Stomach (tissue), 4 donors: ENCODE data around the gene C1QB.

ENCODE experiments used
- CTCF ChIP-seq, 7 experiments: fragments of 450-650 bp in 4 of 7; fragments of 200-600 bp in 3 of 7; sonication (generic) in 3 of 7; IDR thresholded peaks; one replicate each; pipeline ENCODE4 v1.5.1; 2016 to 2019; ENCODE audit warnings: antibody characterized with exemption in 7 of 7, control low read depth in 2 of 7, mild to moderate bottlenecking in 1 of 7
- POLR2A ChIP-seq, 4 donors: fragments of 450-650 bp; IDR thresholded peaks; one replicate each; pipeline ENCODE4 v1.6.1; 2016; ENCODE audit warnings: antibody characterized with exemption in 4 of 4, control low read depth in 2 of 4, mild to moderate bottlenecking in 1 of 4, moderate library complexity in 1 of 4

GRCh38 chr1:22609291-22609690, 43.7 kb upstream of the C1QB start:
- no peak for TF ChIP-seq CTCF (IDR thresholded peaks at IDR 0.05)
- no peak for TF ChIP-seq POLR2A (IDR thresholded peaks at IDR 0.05)
